ENCODE measurements around the gene OR1D5. TPM values are rescaled to one million over a fixed set of nuclear protein-coding genes. Genes with fewer than 3 reads are reported as not detected.
"Not testable (repeated sequence)": the region's sequence is repeated elsewhere in the genome, so short reads cannot be mapped to it uniquely, and the experiment has no call there.

Gene OR1D5
- not detected for total RNA-seq

DNA sequence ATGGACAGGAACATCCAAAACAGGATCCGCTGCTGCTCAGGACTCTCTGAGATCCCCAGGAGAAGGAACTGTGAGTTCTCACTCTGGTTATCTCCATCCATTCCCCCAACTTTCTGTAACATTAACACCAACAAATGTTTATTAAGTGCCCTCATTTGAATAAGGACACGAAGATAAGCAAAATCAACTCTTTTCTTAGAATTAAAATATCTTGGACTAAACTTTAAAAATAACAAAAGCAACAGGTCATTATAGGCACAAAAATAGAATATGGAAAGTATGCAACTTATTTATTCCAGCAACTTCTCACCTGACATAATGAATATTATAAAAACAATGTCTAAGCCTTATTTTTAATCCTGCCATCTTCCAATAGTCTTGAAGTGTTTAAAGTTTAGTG lies at the start of gene OR1D5:
Gene OR1D5 (minus strand): TSS at position 101 of the 400 bp plus-strand sequence. CDS start 0 bp downstream, at position 101.
- not testable (repeated sequence) for DNase-seq (ENCODE audit: low read depth in 2 of 3, low spot score in 2 of 3)

DNA sequence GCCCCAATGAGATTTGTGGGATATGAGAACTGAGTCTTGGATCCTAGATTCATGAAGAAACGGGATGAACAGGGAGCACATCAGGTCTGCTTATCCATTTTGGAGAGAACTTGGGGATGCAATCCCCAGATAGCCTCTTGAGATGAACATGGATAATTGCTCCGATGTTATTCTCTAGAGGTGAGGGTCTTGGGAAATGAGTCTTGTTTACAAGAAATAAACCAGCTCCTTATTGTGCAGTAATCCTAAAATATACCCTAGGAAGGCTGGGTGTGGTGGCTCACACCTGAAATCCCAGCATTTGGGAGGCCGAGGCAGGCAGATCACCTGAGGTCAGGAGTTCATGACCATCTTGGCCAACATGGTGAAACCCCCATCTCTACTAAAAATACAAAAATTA lies 40.9 kb upstream of the OR1D5 start, which contains the start of gene OR1D2:
Gene OR1D2 (minus strand): TSS at position 101 of the 400 bp plus-strand sequence. CDS start 11,426 bp downstream, outside the sequence.
- DNase-seq (ENCODE audit: low read depth in 2 of 3, low spot score in 2 of 3): no peak

- not testable (repeated sequence) for DNase-seq (ENCODE audit: low read depth in 2 of 3, low spot score in 2 of 3)
These were observed 10.4 kb upstream of the OR1D5 start for GRCh38 chr17:3073850-3074249.

- peak in 2 of 3 donors; percentile 16 to 60 for DNase-seq (ENCODE audit: low read depth in 2 of 3, low spot score in 2 of 3)
These were observed 1.8 kb upstream of the OR1D5 start for GRCh38 chr17:3065192-3065591.

DNA sequence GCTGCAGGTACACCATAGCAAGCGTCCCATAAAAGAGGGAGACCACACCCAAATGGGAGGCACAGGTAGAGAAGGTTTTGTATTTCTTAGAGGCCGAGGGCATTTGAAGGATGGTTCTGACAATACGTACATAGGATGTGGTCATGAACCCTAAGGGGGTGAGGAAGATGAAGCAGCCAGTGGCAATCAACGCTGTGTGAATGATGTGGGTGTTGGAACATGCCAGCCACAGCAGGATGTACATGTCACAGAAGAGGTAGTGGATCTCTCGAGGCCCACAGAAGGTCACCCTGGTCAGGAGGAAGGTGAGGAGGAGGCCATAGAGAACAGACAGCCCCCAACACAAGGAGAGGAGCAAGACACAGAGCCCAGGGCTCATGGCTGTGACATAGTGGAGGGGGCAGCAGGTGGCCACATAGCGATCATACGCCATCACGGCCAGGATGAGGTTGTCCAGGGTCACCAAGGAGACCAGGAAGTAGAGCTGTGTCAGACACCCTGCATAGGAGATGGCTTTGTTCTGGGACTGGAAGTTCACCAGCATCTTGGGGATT lies 506 bp downstream of the OR1D5 start:
- DNase-seq (ENCODE audit: low read depth in 2 of 3, low spot score in 2 of 3): not testable (repeated sequence)

DNA sequence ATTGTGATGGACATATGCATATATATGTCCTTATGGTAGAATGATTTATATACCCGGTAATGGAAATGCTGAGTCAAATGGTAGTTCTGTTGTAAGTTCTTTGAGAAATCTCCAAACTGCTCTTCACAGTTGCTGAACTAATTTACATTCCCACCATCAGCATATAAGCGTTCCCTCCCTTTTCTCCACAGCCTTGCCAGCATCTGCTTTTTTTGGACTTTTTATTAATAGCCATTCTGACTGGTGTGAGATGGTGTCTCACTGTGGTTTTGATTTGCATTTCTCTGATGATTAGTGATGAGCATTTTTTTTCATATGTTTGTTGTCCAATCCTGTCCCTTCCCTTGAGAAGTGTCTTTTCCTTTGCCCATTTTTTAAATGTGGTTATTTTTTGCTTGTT lies 8.5 kb downstream of the OR1D5 start:
- DNase-seq (ENCODE audit: low read depth in 2 of 3, low spot score in 2 of 3): not testable (repeated sequence)

DNA sequence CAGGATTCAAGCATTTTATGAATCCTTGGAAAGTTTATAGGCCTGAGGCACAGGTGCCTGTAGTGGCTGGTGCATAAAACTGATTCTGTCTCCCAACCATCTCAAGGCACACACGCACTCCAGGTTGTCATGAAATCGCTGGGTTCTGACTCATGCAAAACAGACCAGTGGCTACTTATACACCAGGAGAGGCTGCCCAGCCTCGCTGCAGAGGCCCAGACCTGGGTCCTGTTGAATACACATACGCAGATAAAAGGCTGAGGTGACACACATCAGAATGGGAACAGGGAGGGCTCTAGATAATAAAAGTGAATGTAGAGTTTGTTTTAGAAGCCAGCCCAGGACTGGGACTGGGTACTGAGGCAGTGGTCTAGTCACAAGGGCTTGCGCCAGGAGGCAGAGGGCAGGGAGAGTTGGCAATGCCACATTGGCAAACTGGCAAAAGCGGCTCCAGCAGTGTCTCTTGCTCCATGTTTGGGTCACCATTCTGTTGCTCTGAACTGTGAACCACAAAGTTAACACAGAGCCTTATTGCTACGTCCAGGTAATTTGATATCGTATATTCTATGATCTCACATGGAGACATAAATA lies 13.6 kb downstream of the OR1D5 start:
- DNase-seq (ENCODE audit: low read depth in 2 of 3, low spot score in 2 of 3): no peak

- peak; percentile 79 to 99 (median 98) for DNase-seq (ENCODE audit: low read depth in 2 of 3, low spot score in 2 of 3)
These were observed 14.5 kb downstream of the OR1D5 start for GRCh38 chr17:3048727-3049471.

- DNase-seq (ENCODE audit: low read depth in 2 of 3, low spot score in 2 of 3): no peak
These were observed 16.7 kb downstream of the OR1D5 start for GRCh38 chr17:3046753-3047152.

- no peak for DNase-seq (ENCODE audit: low read depth in 2 of 3, low spot score in 2 of 3)
These were observed 19.6 kb downstream of the OR1D5 start for GRCh38 chr17:3043737-3044365.

DNA sequence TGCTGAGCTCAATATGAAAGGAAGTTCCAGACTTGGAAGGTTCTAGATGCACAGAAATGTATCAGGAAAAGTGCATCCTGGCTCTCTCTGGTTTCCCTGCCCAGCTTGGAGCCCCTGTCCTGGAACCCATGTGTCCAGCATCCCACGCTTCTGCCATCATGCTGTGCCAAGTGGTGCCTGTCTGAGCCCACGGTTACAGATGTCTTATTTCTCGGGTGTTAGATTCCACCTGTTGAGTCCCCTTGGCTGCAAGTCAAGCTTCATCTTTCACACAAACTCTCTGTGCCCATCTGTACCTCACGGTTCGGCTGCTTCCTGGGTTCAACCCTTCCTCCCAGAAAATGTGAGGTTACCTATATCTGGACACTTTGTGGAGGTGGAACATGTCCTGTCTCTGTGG lies 22.5 kb downstream of the OR1D5 start:
- DNase-seq (ENCODE audit: low read depth in 2 of 3, low spot score in 2 of 3): no peak

DNA sequence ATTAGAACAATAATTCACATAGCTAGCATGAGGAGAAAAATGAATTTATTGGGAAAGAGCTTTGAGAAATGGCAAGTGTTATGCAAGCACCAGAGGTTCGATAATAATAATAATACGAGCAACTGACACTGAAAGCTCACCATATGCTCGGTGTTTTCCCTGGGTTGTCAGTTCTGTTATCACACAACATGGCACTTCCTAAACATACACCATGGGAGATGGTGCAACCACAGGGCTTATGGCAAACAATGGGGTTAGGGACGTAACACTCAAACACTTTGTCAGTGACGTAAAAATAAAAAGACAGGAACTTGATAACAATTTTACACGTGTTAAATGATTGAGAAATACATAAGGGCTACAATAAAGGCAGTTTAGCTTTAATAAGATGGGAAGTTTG lies 23.7 kb downstream of the OR1D5 start:
- peak in 2 of 3 donors; percentile 72 to 87 for DNase-seq (ENCODE audit: low read depth in 2 of 3, low spot score in 2 of 3)

DNA sequence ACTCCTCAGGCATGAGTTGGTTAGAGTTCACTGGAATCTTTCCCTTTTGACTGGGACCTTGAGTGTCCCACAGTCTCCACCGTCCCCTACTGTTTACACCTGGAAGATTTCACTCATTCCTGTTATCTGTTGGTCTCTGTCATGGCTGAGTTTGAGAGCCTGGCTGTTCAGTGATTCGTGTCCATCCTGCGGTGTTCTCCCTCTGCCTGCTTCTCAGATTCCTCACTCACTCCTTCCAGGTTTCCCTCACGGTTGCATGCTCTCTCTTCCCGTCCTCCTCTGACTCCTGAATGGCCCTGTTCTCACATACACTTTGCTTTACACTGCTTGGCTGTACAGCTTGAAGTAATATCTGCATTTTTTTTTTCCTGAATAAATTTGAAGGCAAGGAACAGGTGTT lies 24.5 kb downstream of the OR1D5 start:
- DNase-seq (ENCODE audit: low read depth in 2 of 3, low spot score in 2 of 3): no peak

DNA sequence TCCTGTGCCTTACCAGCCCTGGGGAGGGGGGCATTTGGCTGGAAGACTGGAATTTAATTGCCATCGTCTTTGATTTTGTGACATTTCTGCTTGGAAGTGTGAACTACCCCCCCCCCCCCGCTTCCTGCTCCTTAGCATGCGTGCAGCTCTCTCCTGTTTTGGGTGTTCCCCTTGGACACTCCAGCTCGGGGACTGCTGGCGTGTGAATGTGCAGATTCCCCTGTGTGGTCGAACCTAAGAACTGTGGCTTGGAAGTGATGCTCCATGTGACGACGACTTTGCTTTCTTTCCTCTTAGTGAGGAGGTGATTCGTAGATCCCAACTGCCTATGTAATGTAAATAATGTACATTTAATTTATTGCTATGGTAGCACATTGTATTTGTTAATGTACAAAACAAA lies 26.1 kb downstream of the OR1D5 start:
- no peak for DNase-seq (ENCODE audit: low read depth in 2 of 3, low spot score in 2 of 3)

GRCh38 chr17:3036800-3037199 lies 26.6 kb downstream of the OR1D5 start:
- no peak for DNase-seq (ENCODE audit: low read depth in 2 of 3, low spot score in 2 of 3)

GRCh38 chr17:3035968-3036280 lies 27.5 kb downstream of the OR1D5 start:
- DNase-seq (ENCODE audit: low read depth in 2 of 3, low spot score in 2 of 3): no peak

GRCh38 chr17:3035256-3035967 lies 28.0 kb downstream of the OR1D5 start:
- no peak for DNase-seq (ENCODE audit: low read depth in 2 of 3, low spot score in 2 of 3)

DNA sequence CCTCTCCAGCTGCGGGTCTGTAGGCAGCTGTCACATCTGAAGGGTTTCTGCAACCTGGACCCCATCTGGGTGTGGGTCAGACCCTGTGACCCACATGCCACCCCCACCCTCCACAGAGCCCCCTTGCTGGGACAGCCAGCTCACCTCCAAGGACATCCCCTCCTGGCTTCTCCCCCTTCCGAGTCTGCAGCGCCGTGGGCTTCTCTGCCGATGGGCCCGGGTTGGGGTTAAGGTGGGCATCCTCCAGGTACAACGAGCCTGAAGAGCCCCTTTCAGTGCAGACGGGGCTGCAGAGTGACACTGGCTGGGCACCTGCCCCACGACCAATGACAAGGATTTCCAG lies 28.9 kb downstream of the OR1D5 start:
- DNase-seq (ENCODE audit: low read depth in 2 of 3, low spot score in 2 of 3): no peak

- no peak for DNase-seq (ENCODE audit: low read depth in 2 of 3, low spot score in 2 of 3)
These were observed 29.4 kb downstream of the OR1D5 start for GRCh38 chr17:3033741-3034577.

GRCh38 chr17:3033248-3033640 lies 30.2 kb downstream of the OR1D5 start:
- no peak for DNase-seq (ENCODE audit: low read depth in 2 of 3, low spot score in 2 of 3)

Data from hematopoietic multipotent progenitor cell (in vitro differentiated cells).